Right atrium auricular region (tissue), 2 donors: ENCODE data around the gene SMG6. TPM values are rescaled to one million over a fixed set of nuclear protein-coding genes. Genes with fewer than 3 reads are reported as not detected.

Source experiments
- DNase-seq: peaks from one replicate; pipeline ENCODE4 v3.0.0-alpha.2; 2019; ENCODE audit warnings: low spot score
- H3K27ac ChIP-seq, 2 donors: fragments of 200-600 bp; sonication (generic); 1 replicate in 1 of 2; 2 replicates in 1 of 2; pipeline ENCODE4 v1.5.1; 2016 to 2019
- H3K27me3 ChIP-seq, 2 donors: fragments of 200-600 bp; sonication (generic); one replicate each; pipeline versions ENCODE4 v1.5.1 to v1.6.0; 2017 to 2019
- H3K36me3 ChIP-seq: fragments of 200-600 bp; sonication (generic); one replicate; pipeline ENCODE4 v1.5.1; 2016
- H3K4me1 ChIP-seq, 2 donors: fragments of 200-600 bp; sonication (generic); one replicate each; pipeline versions ENCODE4 v1.5.1 to v1.6.0; 2017 to 2019
- H3K4me3 ChIP-seq, 2 donors: fragments of 200-600 bp; sonication (generic); 1 replicate in 1 of 2; 2 replicates in 1 of 2; pipeline ENCODE4 v1.5.1; 2017 to 2019; ENCODE audit warnings: mild to moderate bottlenecking in 1 of 2, moderate library complexity in 1 of 2
- H3K9me3 ChIP-seq, 2 donors: fragments of 200-600 bp; sonication (generic); one replicate each; pipeline ENCODE4 v1.5.1; 2019
- CTCF ChIP-seq, 2 donors: fragments of 200-600 bp; sonication (generic); IDR thresholded peaks; one replicate each; pipeline ENCODE4 v1.5.1; 2019; ENCODE audit warnings: antibody characterized with exemption in 2 of 2
- total RNA-seq, 2 donors: library from RNA; depleted of rRNA; stranded (reverse); fragments of >200 nt; gene quantifications; one replicate each; pipeline ENCODE4 v1.1.0, GENCODE V29; 2016

Gene SMG6
- total RNA-seq, 2 donors from 2014 or later = 18.2 to 29.3 TPM

GRCh38 chr17:2065949-2066400 is 237.6 kb downstream of the SMG6 start:
- H3K36me3 ChIP-seq = peaks cover 23% of the 10 kb centered on the region
- no peak for DNase-seq
- H3K27me3 ChIP-seq = no peaks in the 10 kb centered on the region
- peaks cover 0 to 87% of the 10 kb centered on the region in 2 donors for H3K4me1 ChIP-seq
- no peak overlapping the region for H3K4me3 ChIP-seq
- no peaks in the 10 kb centered on the region for H3K9me3 ChIP-seq
- TF ChIP-seq CTCF (IDR thresholded peaks at IDR 0.05) = no peak
- H3K27ac ChIP-seq = peak overlapping the region; percentile 75 to 85

GRCh38 chr17:2064980-2065785 is 238.4 kb downstream of the SMG6 start:
- peak overlapping the region; percentile 75 to 85 for H3K27ac ChIP-seq

GRCh38 chr17:2064520-2064971 is 239.0 kb downstream of the SMG6 start:
- Histone ChIP-seq H3K36me3 (peaks cover 30% of the 10 kb centered on the region), H3K9me3 (no peaks in the 10 kb centered on the region), H3K27ac (peak overlapping the region; percentile 75 to 85), H3K27me3 (no peaks in the 10 kb centered on the region), H3K4me1 (peaks cover 0 to 95% of the 10 kb centered on the region in 2 donors), H3K4me3 (no peak overlapping the region)
- no peak for DNase-seq
- TF ChIP-seq CTCF (IDR thresholded peaks at IDR 0.05) = no peak

More at GRCh38 chr17:2064980-2065785, 238.4 kb downstream of the SMG6 start:
- Histone ChIP-seq H3K4me1 (peaks cover 0 to 89% of the 10 kb centered on the region in 2 donors), H3K36me3 (peaks cover 24% of the 10 kb centered on the region), H3K9me3 (no peaks in the 10 kb centered on the region), H3K4me3 (no peak overlapping the region), H3K27me3 (no peaks in the 10 kb centered on the region)
- DNase-seq = no peak
- peak in 1 of 2 donors; percentile 40 for TF ChIP-seq CTCF (IDR thresholded peaks at IDR 0.05)

GRCh38 chr17:2064147-2064489 is 239.5 kb downstream of the SMG6 start:
- Histone ChIP-seq H3K4me1 (peaks cover 0 to 100% of the 10 kb centered on the region in 2 donors), H3K27me3 (no peaks in the 10 kb centered on the region), H3K27ac (peak overlapping the region; percentile 75 to 85), H3K4me3 (no peak overlapping the region), H3K9me3 (no peaks in the 10 kb centered on the region), H3K36me3 (peaks cover 31% of the 10 kb centered on the region)
- no peak for DNase-seq
- TF ChIP-seq CTCF (IDR thresholded peaks at IDR 0.05) = no peak

- H3K9me3 ChIP-seq = no peaks in the 10 kb centered on the region
- H3K36me3 ChIP-seq = peaks cover 26% of the 10 kb centered on the region
- peaks cover 0 to 4% of the 10 kb centered on the region in 2 donors for H3K27me3 ChIP-seq
- peaks cover 0 to 100% of the 10 kb centered on the region in 2 donors for H3K4me1 ChIP-seq
- no peak overlapping the region for H3K4me3 ChIP-seq
- peak overlapping the region; percentile 75 to 85 for H3K27ac ChIP-seq
- no peak for DNase-seq
- no peak for TF ChIP-seq CTCF (IDR thresholded peaks at IDR 0.05)
These were observed 240.1 kb downstream of the SMG6 start for GRCh38 chr17:2063261-2064146.
